ENCODE measurements around the gene CAB39L.

Gene CAB39L

DNA sequence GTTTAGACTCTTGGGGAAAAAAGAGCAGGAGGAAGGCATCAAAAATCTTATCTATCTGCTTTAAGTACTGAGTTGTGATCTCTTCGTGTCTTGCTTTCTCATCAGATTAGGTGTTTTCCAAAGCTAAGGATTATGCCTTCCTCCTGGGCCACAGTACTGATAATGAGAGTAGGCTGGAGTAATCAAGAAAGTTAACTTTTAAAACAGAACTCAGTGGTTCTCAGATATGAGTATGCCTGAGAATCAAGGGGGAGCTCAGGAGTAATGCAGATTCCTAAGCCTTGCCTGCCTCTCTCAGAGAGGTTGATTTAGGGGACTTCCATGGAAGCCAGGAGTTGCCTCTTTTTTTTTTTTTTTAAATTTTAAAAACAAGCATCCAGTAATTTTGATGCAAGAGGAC lies 172.6 kb downstream of the CAB39L start:
- no peak for DNase-seq

DNA sequence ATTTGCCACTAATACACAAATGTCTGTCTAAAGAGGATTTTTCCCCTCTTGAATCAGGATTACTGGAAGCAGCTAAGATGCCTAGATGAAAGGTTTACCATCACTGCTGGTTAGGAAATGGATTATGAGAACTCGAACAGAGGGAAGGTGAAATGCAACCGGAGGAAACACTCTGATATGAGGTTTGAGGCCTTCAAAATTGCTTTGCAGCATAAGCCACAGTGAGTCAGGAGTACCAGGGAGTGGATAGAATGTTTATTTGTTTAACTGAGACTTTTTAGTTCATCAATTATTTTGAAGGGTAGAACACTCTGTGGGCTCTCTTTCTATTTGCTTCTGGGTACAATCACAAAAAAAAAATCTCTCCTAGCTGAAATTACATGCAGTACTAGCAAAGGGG lies 178.0 kb downstream of the CAB39L start:
- no peak for DNase-seq

- DNase-seq, result no peak
These were observed 181.2 kb downstream of the CAB39L start for GRCh38 chr13:49262634-49263033.

- no peak for DNase-seq
These were observed 184.3 kb downstream of the CAB39L start for GRCh38 chr13:49259586-49259985.

All from activated gamma-delta T cell (primary cell).